Calu3 (cell line): Measurements from ENCODE around the gene PRR23A. TPM values are rescaled to one million over a fixed set of nuclear protein-coding genes. Genes with fewer than 3 reads are reported as not detected.

ENCODE experiments used
- BruUV-seq: library from RNA; stranded (reverse); fragments of 400-500 nt; replicated peaks from 2 replicates; lab custom pipeline; 2021; lab: Mats Ljungman, UMichigan
- CTCF ChIA-PET: fragments of 300-600 bp; sonication (Branson Sonifier 250); formaldehyde crosslinking; loops from one replicate; lab custom pipeline; 2022; ENCODE audit warnings: antibody characterized with exemption; lab: Charles Lee
- DNase-seq: peaks from one replicate; pipeline ENCODE4 v3.0.0; 2022
- H3K27ac Mint-ChIP-seq: one replicate; pipeline ENCODE4 v1.8.0; 2022; ENCODE audit warnings: mixed read lengths; ENCODE audit not compliant: unreplicated experiment
- H3K27me3 Mint-ChIP-seq: one replicate; pipeline ENCODE4 v1.8.0; 2022; ENCODE audit warnings: mixed read lengths; ENCODE audit not compliant: unreplicated experiment
- H3K36me3 Mint-ChIP-seq: one replicate; pipeline ENCODE4 v1.8.0; 2022; ENCODE audit warnings: mild to moderate bottlenecking, moderate library complexity, mixed read lengths; ENCODE audit not compliant: insufficient read depth, unreplicated experiment
- H3K4me1 Mint-ChIP-seq: one replicate; pipeline ENCODE4 v1.8.0; 2022; ENCODE audit warnings: mild to moderate bottlenecking, low read depth, mixed read lengths; ENCODE audit not compliant: unreplicated experiment
- H3K4me3 Mint-ChIP-seq: one replicate; pipeline ENCODE4 v1.8.0; 2022; ENCODE audit warnings: mild to moderate bottlenecking, low read depth, moderate library complexity, mixed read lengths; ENCODE audit not compliant: unreplicated experiment
- H3K9me3 Mint-ChIP-seq: one replicate; pipeline ENCODE4 v1.8.0; 2022; ENCODE audit warnings: low read depth, mixed read lengths; ENCODE audit not compliant: unreplicated experiment
- CTCF ChIP-seq: fragments of 200-600 bp; IDR thresholded peaks from one replicate; pipeline ENCODE4 v1.8.0; 2022; ENCODE audit warnings: antibody characterized with exemption; ENCODE audit not compliant: unreplicated experiment
- intact Hi-C: fragments of 100-400 bp; cut with micrococcal nuclease; formaldehyde crosslinking; loops from one replicate; pipeline ENCODE4 v1.10.0; 2022; ENCODE audit not compliant: unreplicated experiment
- total RNA-seq: library from RNA; stranded (reverse); gene quantifications from 2 replicates; pipeline ENCODE4 v1.2.3, GENCODE V29; 2022

PRR23A gene
- total RNA-seq, 1 experiment from 2014 or later = not detected

- DNase-seq = no peak
- Mint-ChIP-seq H3K9me3 (no peaks in the 10 kb centered on the region), H3K27me3 (peaks cover 24% of the 10 kb centered on the region), H3K36me3 (no peaks in the 10 kb centered on the region), H3K4me3 (no peak overlapping the region), H3K4me1 (no peaks in the 10 kb centered on the region), H3K27ac (no peak overlapping the region)
- intact Hi-C loops = no loop called here
- no peak for TF ChIP-seq CTCF
- CTCF ChIA-PET = no interaction called here
- BruUV-seq = no TSS peak
These were observed 43.1 kb downstream of the PRR23A start for GRCh38 chr3:138962854-138963560.

- Mint-ChIP-seq H3K27ac (no peak overlapping the region), H3K27me3 (peaks cover 48% of the 10 kb centered on the region), H3K4me1 (no peaks in the 10 kb centered on the region), H3K9me3 (no peaks in the 10 kb centered on the region), H3K4me3 (no peak overlapping the region), H3K36me3 (no peaks in the 10 kb centered on the region)
- BruUV-seq = no TSS peak
- DNase-seq = no peak
- TF ChIP-seq CTCF = no peak
- CTCF ChIA-PET = interaction anchor here (1.4 kb wide), 1 partner anchor 10 kb away, joined by 4 read pairs; no protein-coding TSS in a partner anchor
- intact Hi-C loops = no loop called here
These were observed 45.6 kb downstream of the PRR23A start for GRCh38 chr3:138960417-138960852.

Other genes with a start within 250 kb of the PRR23A start
- 52.6 and 59.3 TPM in 2 replicates for gene PIK3CB, start 171.3 kb downstream of the PRR23A start, total RNA-seq
- gene FOXL2, start 59.1 kb downstream of the PRR23A start, total RNA-seq = 0.42 and 0.86 TPM in 2 replicates
- gene FOXL2NB, start 59.1 kb downstream of the PRR23A start, total RNA-seq = 0.35 and 0.51 TPM in 2 replicates
- not detected in 2 replicates for gene PRR23B, start 14.7 kb upstream of the PRR23A start, total RNA-seq
- gene PRR23C, start 38.6 kb upstream of the PRR23A start, total RNA-seq = not detected in 2 replicates